Measurements from ENCODE around the gene PEPD.
"Not testable (repeated sequence)": the region's sequence is repeated elsewhere in the genome, so short reads cannot be mapped to it uniquely, and the experiment has no call there.

Gene PEPD

DNA sequence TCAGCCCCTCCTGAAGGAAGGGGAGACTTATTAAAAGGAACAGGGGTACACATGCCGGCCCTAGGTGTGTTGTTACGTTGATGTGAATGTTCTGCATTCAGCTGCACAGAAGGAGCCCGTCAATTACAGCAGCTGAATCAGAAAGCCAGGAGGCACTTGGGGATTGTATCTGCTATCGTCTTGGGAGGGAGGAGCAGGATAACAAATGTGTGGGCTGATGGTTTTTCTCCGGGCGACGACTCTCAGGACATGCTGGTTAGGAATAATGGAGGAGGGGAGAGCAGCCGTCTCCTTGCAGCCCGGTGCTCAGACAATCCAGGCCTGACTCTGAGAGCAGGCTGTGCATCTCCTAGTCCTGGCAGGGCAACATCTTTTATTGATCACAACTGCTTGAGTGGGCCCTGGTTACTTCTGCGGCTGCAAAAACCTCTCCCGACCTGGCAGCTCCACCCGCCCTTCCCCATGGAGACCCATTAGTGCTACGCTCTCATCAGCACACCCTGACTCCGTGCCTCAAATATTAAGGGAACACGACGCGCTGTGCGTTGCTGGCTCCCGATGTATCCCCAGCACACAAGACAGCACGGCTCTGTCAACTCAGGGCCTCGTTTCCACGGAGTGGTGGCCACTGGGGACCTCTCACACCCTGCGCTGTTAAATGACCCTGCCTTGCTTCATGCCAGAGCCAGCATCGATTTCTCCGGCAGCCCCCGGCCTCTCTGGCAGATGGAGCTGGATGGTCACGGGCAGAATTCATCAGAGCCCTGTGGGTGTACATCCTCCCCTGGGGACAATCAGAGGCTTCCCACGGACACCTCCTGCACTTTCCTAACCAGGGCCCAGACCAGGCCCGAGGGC lies 25.3 kb downstream of the PEPD start:
- DNase-seq: no peak

DNA sequence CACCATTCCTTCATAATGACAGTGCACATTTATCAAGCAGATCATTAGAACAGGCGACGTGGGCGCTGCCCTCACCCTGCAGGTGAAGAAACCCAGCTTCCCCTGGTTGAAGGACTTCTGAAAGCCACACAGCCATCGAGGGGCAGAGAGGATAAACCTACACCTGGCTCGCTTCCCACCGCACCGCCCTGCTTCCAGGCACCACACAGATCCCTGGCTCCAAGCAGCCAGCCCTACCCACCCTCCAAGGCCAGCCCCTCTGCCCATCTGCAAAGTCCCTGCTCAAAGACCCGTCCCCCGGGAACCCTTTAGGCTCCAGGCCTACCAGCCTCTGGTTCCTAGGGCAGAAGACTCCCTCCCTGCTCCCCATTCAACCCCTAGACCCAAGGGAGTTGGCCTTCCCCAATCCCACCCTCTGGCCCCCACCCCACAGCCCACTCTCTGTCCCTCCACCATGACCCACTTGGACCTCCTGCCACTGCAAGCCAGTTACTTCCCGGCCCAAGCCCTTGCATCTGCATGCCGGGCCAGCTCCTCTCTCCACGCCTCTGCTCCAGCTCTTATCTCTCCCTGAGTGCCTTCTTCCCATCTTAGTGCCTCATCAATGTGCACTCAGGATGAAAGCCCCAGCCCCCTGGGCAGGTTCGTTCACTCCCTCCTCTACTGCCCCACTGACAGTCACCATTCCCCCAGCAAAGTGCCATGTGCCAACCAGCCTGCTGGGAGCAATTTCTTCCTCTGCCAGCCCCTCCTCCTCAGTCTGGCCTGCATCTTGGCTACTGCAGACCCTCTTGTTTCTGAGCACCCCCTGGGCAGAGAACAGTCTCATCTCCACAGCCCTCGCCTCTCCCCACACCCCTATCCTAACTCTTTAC lies 28.0 kb downstream of the PEPD start:
- DNase-seq: no peak

DNA sequence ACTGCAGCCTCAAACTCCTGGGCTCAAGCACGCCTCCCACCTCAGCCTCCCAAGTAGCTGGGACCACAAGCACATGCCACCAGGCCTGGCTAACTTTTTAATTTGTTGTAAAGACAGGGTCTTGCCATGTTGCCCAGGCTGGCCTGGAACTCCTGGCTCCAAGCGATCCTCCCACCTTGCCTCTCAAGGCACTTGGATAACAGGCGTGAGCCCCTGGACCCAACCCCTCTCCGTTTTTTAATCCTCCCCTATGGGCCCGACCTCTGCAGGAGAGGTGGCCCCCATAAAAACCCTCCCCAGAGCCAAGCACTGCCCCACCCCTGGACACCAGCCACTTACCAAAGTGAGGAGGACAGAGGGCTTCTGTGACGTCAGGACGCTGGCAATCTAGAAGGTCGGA lies 28.6 kb downstream of the PEPD start:
- no peak for DNase-seq

DNA sequence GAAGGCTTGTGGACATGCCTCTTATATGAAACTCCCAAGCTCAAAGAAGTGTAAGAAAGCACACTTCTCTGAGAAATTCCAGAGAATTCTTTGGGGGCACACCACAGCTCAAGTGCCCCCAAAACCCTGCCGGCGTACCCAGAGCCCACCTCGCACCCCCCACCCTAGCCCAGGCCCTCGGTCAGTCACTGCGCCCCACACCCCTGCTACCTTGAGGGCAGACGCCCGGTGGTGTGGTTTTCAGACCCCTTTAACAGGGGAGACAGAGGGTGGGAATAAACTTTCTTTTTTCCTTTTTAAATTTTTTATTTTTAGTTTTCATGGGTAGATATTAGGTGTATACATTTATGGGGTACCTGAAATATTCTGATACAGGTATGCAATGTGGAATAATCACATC lies 29.5 kb downstream of the PEPD start:
- no peak for DNase-seq

DNA sequence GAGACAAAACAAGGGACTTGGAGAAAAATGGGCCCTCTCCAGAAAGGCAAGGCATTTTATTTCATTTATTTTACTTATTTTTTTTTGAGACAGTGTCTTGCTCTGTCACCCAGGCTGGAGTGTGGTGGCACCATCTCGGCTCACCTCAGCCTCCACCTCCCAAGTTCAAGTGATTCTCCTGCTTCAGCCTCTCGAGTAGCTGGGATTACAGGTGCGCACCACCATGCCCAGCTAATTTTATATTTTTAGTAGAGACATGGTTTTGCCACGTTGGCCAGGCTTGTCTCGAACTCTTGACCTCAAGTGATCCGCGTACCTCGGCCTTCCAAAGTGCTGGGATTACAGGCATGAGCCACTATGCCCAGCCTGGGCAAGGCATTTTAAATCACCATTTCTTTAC lies 31.0 kb downstream of the PEPD start:
- DNase-seq: not testable (repeated sequence)

DNA sequence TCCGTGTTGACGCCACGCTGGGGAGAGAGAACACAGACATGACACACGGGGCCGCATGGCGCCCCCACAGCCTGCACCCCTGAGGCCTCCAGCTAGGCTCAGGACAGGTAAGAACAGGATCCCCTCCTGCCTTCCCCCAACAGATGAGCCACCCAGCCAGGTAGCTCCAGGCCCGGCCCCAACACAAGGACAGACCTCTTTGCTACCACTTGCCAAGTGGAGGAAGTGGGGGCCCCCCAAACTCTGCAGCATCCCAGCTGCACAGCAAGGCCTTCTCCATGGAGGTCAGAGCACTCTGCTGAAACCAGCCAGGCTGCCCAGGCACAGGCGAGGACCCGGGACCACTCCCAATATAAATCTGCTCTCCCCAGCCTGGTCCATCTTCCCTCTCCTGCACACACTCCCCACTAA lies 31.5 kb downstream of the PEPD start:
- no peak for DNase-seq

DNA sequence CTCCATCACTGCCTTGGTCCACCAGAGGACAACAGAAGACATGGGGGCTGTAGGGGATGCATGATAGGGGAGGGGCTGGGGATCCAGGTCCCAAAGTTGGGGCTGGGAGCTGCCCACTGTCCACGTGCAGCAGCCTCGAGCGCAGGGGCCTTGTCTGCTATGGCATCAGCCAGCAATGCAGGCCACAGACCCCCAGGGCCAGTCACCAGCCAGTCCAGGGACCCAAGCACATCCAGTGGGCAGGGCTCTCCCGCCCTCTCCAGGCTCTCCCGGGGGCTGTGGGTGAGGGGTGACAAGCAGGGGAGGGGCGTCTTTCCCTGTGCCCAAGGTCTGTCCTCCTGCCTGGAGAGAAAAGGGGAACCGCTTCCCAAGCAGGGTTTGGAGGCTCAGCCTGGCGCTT lies 32.8 kb downstream of the PEPD start:
- DNase-seq: no peak

DNA sequence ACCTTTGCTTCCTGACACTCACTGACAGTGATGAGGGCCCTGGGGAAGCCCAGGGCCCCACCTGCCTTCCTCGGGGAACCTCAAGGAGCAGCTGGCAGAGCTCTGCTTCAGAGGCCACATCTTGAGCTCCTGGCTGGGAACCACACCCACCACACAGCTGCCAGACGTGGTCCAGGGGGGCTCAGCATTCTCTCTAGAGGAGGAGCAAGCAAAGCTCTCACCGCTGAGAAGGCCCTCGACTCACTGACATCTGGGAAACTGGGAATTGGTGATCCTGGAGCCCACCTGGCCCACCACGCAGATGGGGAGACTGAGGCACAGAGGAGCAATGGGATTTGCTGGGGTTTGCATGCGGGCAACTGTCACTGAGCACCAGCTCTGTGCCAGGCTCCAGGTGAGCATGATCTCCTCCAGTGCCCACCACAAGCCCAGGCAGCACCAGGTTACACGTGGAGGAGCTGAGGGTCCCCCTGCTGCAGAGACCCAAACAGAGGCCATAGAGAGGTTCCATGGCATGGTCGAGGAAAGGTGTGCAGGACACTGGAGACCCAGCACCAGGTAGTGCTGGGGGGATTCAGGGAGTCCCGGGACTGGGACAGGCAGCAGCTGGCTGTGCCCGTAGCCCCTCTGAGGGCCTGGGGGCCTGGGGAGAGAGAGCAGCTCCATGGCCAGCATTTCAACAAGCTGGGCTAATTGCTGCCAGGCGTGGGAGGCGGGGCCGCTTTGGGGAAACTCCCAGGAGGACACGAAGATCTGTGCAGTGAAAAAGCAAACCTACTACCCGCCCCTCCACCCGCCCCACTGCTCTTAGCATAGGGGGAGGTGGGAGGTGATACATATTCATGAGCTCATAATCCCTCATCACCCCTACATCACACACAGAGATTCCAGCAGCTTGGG lies 33.4 kb downstream of the PEPD start:
- no peak for DNase-seq

DNA sequence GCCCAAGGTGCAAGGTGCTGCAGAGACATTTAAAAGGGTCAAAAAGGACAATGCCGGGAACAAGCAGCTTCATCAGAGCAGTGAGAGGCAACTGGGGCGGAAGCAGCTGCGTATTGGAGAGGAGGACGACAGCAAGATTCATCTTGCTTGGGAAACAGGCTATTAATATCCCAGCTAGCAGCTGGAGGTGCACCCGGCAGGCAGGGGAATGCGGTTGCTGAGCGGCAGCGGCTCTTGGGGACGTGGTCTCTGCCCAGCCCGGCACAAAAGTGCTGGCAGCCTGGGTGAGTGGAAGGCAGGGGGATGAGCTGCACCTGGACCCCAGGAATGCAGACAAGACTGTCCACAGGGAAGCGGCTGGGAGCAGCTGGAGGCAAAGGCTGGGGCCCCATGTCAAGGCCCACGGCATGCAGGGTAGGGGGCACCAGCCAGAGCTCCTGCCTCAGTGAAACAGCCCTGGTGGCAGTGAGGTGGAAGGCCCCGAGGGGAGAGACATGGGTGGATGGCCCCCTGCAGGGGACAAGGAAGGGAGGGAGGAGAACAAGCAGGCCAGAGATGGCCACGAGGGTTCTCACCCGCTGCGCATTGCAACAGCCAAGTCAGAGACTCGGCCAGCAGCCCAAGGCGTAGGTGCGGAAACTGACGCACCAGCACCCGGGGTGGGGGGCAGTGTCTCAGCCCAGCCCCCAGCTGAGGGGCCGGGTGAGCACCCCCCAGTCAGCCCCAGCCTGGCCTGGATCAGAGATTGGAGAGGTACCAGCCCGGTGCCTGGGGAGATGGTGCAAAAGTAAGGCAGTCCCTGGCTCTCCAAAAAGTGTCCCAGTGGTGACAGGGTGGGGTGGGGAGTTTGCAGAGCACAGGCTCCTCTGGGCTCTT lies 34.4 kb downstream of the PEPD start:
- DNase-seq: no peak

DNA sequence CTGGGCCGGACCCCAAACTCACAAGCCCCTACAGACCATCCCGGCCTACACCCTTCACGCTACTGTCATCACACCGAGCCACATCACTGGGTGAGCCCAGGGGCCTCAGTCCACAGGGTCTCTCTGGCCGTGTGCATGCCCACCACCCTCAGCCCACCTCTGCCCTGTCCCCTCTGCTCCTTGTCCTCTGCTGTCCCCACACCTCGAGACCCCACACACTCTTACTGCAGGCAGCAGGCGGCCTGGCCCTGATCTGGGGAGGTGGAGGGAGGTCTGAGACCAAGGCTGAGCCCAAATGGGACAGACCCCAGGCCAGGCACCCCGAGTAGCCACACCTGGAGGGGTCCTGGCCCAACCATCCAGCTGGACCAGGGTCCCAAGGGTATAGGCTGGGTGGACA lies 35.2 kb downstream of the PEPD start:
- DNase-seq: no peak

DNA sequence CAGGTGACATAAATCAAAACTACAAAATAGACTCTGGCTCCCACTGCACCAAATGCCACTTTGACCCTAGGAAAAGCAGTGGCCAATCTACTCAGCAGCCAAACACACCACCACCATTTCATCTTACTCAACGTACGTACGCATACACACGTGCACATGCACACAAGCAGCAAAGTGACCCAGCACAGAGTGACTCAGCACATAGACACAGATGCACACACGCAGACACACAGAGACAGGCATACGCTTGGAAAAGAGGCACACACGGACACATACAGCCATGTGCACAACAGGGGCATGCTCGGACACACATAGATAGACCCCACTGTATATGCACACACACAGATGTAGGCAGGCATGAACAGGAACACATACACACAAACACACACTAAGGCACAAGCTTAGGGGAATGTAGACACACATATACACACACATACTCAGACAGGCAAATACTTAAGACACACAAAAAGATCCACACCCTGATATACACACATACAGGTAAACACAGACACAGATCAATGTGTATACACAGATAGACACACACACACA lies 37.3 kb downstream of the PEPD start:
- DNase-seq: no peak

DNA sequence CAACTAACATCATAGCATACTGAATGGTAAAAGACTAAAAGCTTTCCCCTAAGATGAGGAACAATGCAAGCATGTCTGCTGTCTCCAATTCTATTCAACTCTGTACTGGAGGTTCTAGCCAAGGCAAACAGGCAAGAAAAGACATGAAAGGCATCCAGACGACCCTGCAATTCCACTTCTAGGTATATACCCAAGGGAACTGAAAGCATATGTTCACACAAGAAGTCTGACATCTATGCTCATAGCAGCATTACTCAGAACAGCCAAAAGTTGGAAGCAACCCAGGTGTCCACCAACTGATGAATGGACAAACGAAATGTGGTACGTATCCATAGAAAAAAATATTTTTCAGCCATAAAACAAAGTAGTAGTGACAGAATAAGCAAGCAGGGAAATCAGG lies 39.1 kb downstream of the PEPD start:
- DNase-seq: no peak

DNA sequence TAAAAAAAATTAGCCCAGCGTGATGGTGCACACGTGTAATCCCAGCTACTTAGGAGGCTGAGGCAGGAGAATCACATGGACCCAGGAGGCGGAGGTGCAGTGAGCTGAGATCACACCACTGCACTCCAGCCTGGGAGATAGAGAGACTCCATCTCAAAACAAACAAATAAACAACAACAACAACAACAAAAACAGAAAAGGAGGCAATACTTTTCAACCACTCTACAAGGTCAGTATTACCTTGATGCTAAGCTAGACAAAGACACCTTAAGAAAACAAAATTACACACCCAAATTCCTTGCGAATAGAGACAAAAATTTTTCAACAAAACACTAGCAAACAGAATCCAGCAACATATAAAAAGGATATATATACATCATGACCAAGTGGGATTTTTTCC lies 39.7 kb downstream of the PEPD start:
- no peak for DNase-seq

DNA sequence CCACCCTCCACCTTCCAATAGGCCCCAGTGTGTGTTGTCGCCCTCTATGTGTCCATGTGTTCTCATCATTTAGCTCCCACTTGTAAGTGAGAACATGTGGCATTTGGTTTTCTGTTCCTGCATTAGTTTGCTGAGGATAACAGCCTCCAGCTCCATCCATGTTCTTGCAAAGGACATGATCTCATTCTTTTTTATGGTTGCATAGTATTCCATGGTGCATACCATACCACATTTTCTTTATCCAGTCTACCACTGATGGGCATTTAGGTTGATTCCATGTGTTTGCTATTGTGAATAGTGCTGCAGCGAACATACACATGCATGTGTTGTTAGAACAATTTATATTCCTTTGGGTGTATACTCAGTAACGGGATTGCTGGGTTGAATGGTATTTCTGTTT lies 42.0 kb downstream of the PEPD start:
- not testable (repeated sequence) for DNase-seq

DNA sequence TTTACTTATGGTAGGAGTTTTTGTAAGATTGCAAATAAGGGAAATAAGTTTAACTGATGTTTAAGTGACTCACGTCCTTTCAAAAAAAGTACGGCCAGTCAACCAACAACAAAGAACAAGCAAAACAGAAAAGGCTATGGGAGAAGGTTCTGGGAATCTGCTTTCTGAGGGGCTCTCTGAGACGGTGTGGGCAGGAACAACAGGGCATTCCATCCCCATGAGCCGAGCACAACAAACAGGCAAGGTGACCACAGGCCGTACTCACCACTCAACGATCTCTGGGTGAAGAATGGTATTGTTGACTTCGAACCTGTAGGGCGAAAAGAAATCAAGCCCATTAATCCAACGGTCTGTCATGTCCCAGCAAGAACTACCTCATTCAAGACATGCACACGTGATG lies 43.8 kb downstream of the PEPD start:
- DNase-seq: no peak

DNA sequence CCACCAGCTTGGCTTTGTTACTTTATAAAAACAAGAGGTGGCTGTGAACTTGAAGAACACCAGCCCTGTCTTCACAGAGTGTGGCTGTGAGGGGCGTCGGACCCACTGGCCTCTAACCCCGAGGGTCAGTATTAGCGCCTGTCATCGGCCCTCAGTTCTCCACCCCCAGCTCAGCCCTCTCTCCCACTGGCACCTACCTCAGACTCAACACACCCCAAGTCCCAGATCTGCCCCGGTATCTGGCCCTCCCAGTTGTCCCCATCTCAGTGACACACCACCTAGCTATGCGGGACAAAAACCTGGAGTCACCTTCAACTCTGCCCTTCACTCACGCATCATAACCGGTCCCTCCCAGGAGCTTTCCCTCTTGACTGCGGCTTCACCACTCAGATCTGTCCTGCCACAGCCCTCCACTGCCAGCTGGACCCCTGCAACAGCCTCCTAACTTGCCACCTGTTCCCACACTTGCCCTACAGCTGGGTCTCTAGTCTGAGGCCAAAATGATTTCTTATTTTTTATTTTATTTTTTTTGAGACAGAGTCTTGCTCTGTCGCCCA lies 45.4 kb downstream of the PEPD start:
- no peak for DNase-seq

DNA sequence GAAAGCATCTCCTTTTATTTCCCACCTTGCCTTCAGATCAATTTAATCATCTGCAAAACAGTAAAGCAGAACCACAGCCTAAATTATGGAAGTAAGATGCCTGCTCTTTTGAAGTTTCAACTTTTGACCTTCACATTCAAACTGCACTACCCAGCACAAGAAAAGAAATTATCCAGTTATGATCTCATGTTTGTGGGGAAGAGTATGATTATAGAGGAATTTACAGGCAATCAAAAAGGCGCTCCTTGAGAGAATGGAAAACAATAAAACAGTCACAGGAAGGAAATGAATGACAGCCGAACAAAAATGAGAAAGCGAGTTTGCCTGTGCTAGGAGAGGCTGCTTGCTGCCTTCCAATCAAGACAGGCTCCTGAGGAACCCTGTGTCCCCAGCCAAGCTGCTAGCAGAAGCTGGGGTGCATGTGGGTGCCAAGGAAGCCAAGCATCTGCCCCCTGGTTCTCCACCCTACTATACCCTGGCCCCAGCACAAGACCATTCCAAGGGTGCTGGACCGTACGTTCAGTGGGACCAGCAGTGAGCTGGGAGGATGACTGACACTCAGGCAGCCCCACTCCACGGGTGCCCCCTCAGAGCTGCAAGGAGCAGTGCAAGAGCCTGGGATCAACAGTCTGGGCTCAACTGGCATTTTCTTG lies 47.8 kb downstream of the PEPD start:
- DNase-seq: no peak

DNA sequence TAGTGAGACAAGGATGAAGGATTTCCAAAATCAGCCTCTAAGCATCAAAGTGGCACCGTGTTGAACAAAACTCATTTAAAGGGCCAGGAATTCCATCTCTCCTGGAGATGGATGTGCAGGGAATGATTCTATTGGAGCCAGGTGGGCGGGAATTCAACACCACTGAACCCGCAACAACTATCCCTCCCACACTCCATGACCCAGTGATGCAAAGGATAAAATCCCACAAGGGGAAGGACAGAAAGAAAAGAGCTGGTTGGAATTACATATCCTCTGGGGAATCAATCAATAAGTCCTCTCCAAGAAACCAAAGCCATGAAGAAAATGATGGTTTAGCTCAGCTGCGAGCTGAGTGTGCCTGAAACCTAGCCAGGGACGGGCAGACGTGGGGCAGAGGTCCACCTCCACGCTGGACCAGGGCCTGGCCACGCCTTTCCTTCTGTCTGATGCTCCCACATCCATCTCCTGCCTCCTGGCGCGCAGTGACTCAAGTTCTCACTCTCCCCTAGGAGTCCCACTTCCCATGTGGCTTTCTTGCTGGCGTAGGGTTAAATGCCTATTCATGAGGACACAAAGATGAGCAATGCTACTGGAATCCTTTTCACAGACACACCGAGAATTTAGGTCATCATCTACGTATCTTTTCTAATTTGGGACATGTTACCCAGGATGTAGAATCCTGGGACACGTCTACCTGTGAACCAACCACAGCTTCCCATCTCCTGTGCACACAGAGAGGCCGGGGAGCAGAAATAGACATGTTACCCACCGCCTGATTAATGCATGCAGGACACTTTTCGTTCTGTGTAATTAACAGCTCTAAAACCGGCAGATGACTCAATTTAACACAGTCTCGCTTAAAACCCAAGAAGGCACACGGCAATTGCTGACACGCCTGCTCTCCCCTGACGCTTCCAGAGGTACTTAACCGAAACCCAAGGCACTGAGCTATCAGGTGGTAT lies 48.6 kb downstream of the PEPD start:
- no peak for DNase-seq

DNA sequence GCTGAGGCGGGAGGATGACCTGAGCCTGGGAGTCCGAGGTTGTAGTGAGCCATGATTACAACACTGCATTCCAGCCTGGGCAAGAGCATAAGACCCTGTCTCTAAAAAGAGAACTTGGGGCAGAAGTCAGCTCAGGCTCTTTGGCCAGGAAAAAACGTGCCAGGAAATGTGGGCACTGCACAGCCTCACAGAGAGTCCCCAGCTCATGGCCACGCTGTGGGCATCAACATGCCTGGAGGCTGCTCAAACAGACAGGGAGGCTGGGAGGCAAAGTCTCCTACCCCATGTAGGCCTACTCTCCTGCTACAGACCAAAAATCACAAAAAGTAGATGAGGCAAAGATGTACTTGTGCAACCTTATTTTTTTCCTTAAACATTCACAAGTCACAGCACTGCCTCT lies 49.4 kb downstream of the PEPD start:
- DNase-seq: no peak
